Activated CD4-positive, alpha-beta T cell treated with anti-CD3 and anti-CD28 coated beads, Interleukin-2, amount 10 ng/mL, durations not matched to agents 7 days and 5 days (primary cell): ENCODE measurements around the gene SUN3. TPM values are rescaled to one million over a fixed set of nuclear protein-coding genes. Genes with fewer than 3 reads are reported as not detected.
"Not testable (repeated sequence)": the region's sequence is repeated elsewhere in the genome, so short reads cannot be mapped to it uniquely, and the experiment has no call there.

Source experiments
- CTCF ChIA-PET: fragments of 350-600 bp; sonication (Branson Sonifier 250); formaldehyde crosslinking; loops from one replicate; lab custom pipeline; 2021; ENCODE audit warnings: antibody characterized with exemption; lab: Charles Lee
- POLR2A ChIA-PET: fragments of 350-600 bp; sonication (Branson Sonifier 250); formaldehyde crosslinking; loops from one replicate; lab custom pipeline; 2021; ENCODE audit warnings: antibody characterized with exemption; lab: Charles Lee
- DNase-seq: peaks from one replicate; pipeline ENCODE4 v3.0.0-alpha.2; 2020
- H3K27ac Mint-ChIP-seq: one replicate; pipeline ENCODE4 v1.8.0; 2021; ENCODE audit warnings: mild to moderate bottlenecking, moderate library complexity, mixed read lengths
- H3K27me3 Mint-ChIP-seq: one replicate; pipeline ENCODE4 v1.8.0; 2021; ENCODE audit warnings: mixed read lengths
- H3K36me3 Mint-ChIP-seq: one replicate; pipeline ENCODE4 v1.8.0; 2021; ENCODE audit warnings: low read depth, mixed read lengths
- H3K4me1 Mint-ChIP-seq: one replicate; pipeline ENCODE4 v1.8.0; 2021; ENCODE audit warnings: mixed read lengths
- H3K4me3 Mint-ChIP-seq: one replicate; pipeline ENCODE4 v1.8.0; 2021; ENCODE audit warnings: mild to moderate bottlenecking, moderate library complexity, mixed read lengths
- H3K9me3 Mint-ChIP-seq: one replicate; pipeline ENCODE4 v1.8.0; 2021; ENCODE audit warnings: mixed read lengths
- total RNA-seq, 2 experiments: library from RNA; stranded (reverse); gene quantifications; one replicate each; pipeline ENCODE4 v1.2.3, GENCODE V29; 2021

Gene SUN3
- total RNA-seq, 2 experiments from 2014 or later: 0.64 TPM; not detected in 1

DNA sequence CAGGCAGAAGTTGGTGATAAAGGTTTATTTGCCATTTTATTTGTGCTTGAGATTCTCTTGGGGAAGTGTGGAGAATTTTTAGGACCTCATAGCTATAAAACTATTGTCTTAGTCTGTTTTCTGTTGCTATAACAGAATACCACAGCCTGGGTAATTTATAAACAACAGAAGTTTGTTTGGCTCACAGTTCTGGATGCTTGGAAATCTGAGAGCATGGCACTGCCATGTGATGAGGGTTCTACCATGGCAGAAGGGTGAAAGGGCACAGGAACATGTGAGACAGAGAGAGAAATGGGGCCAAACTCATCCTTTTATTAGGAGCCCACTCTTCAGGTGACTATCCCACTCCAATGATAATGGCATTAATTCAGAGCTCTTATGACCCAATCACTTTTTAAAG is 12.3 kb downstream of the SUN3 start:
- POLR2A ChIA-PET: no interaction called here
- H3K9me3 Mint-ChIP-seq: peaks cover 2% of the 10 kb centered on the region
- no peak overlapping the region for H3K27ac Mint-ChIP-seq
- CTCF ChIA-PET: interaction anchor here (1.7 kb wide), 1 partner anchor 29 kb away, joined by 3 read pairs; no protein-coding TSS in a partner anchor
- H3K4me1 Mint-ChIP-seq: no peaks in the 10 kb centered on the region
- peaks cover 25% of the 10 kb centered on the region for H3K27me3 Mint-ChIP-seq
- H3K4me3 Mint-ChIP-seq: no peak overlapping the region
- DNase-seq: no peak
- H3K36me3 Mint-ChIP-seq: no peaks in the 10 kb centered on the region

DNA sequence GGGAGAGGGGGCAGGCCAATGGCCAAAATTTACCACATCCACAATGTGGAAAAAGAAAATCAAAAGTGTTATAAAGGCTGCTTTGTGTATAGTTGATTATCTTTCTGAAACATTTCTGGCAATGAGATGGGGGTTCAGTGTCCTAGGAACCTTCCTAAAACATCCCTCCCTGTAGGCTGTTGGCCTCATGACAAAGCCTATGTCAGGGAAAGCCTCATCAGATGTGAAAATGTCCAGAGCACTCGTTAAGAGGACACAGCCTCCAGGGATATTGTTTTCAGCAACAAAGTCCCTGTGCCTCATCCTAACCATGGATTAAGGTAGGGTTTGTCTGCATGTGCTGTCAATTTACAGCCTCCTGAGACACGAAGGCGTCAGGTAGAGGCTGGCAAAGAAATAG is 17.0 kb downstream of the SUN3 start:
- POLR2A ChIA-PET: no interaction called here
- no peaks in the 10 kb centered on the region for H3K9me3 Mint-ChIP-seq
- no peak overlapping the region for H3K27ac Mint-ChIP-seq
- no peak for DNase-seq
- H3K27me3 Mint-ChIP-seq: no peaks in the 10 kb centered on the region
- no peak overlapping the region for H3K4me3 Mint-ChIP-seq
- CTCF ChIA-PET: no interaction called here
- H3K36me3 Mint-ChIP-seq: no peaks in the 10 kb centered on the region
- no peaks in the 10 kb centered on the region for H3K4me1 Mint-ChIP-seq

DNA sequence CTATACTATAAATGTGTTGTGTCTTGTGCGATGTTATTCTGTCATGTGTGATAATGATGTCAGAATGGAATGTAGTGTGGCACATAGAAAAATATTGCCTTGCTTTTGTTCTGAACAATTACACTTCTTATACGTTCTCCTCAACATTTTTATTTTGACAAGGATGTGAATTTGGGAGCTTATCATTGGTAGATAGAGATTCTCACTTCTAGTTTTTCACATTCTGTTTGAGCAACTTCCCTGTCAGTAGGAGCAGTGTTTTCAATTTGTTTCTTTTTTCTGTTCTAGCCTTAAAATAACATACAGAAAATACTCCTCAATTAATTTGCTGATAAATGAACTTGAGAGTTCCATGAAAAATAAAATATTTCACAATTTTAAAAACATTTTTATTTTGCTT is 17.6 kb downstream of the SUN3 start:
- Mint-ChIP-seq H3K36me3 (no peaks in the 10 kb centered on the region), H3K4me3 (no peak overlapping the region), H3K27ac (no peak overlapping the region), H3K9me3 (no peaks in the 10 kb centered on the region), H3K27me3 (no peaks in the 10 kb centered on the region), H3K4me1 (no peaks in the 10 kb centered on the region)
- ChIA-PET CTCF (no interaction called here), POLR2A (no interaction called here)
- no peak for DNase-seq

DNA sequence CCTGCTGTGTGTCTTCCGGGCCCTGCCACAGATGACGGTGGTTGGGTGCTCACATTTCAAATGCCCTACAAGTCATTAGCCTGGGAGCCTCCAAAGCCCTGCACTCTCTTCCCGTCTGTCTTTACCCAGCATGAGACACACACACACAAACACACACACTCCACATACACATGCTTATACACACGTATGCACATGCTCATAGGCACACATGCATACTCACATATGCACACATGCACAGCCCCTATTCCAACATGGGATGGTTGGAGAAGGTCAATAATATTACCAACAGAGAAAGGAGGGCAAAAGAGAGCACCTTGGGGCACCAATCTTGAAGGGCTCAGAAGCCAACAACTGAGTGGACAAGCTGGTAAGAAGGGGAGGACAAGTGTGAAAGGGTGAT is 19.0 kb downstream of the SUN3 start:
- H3K9me3 Mint-ChIP-seq: no peaks in the 10 kb centered on the region

DNA sequence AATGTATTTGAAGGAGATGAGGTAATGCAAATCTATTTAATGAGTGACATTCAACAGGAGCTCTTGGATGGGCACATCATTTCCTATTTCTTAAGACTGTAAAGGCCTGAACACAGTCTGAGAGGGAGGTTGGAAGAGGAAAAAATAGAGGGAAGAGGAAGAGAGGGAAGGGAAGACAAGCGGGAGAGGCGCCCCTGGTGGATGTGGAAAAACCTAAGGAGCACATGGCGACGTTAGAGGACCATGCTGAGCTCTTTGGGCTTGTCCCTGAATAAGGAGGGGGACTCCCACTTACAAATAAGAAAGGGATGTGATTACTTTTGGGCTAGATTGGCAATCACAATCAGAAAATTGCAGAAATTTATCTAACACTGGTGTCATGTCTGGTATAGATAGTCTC is 19.6 kb downstream of the SUN3 start:
- Mint-ChIP-seq H3K9me3 (no peaks in the 10 kb centered on the region), H3K27ac (no peak overlapping the region), H3K4me1 (no peaks in the 10 kb centered on the region), H3K4me3 (no peak overlapping the region), H3K36me3 (no peaks in the 10 kb centered on the region), H3K27me3 (no peaks in the 10 kb centered on the region)
- CTCF ChIA-PET: interaction anchor here (1.8 kb wide), 1 partner anchor 21 kb away, joined by 5 read pairs; no protein-coding TSS in a partner anchor
- POLR2A ChIA-PET: no interaction called here
- no peak for DNase-seq

More for the DNA sequence above, 19.0 kb downstream of the SUN3 start:
- ChIA-PET CTCF (interaction anchor here (1.8 kb wide), 1 partner anchor 22 kb away, joined by 5 read pairs; no protein-coding TSS in a partner anchor), POLR2A (no interaction called here)
- no peak overlapping the region for H3K4me3 Mint-ChIP-seq
- DNase-seq: no peak
- H3K27ac Mint-ChIP-seq: no peak overlapping the region
- H3K4me1 Mint-ChIP-seq: no peaks in the 10 kb centered on the region
- H3K36me3 Mint-ChIP-seq: no peaks in the 10 kb centered on the region
- no peaks in the 10 kb centered on the region for H3K27me3 Mint-ChIP-seq

DNA sequence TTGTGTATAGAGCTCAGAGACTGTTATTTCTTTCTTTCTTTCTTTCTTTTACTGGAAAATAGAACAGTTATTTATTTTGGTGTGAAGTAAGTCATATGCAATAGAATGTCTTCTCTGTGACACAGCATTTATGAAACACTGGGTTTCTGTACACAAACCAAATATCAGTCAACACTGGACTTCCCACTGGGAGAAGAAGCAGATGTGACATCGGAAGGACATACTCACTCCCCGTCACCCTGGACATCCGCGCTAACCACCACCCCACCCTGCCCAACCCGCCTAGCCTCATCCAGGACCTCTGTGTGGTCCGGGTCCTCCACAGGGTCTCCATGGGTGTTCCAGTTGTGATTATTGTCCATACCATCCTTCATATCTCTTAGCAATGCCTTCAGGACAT is 22.0 kb downstream of the SUN3 start:
- no peak overlapping the region for H3K4me3 Mint-ChIP-seq
- no peaks in the 10 kb centered on the region for H3K4me1 Mint-ChIP-seq
- peaks cover 8% of the 10 kb centered on the region for H3K27me3 Mint-ChIP-seq
- CTCF ChIA-PET: no interaction called here
- peaks cover 3% of the 10 kb centered on the region for H3K9me3 Mint-ChIP-seq
- POLR2A ChIA-PET: interaction anchor here (0.6 kb wide), 1 partner anchor 15 kb away, joined by 4 read pairs; no protein-coding TSS in a partner anchor
- DNase-seq: no peak
- H3K27ac Mint-ChIP-seq: no peak overlapping the region
- no peaks in the 10 kb centered on the region for H3K36me3 Mint-ChIP-seq

DNA sequence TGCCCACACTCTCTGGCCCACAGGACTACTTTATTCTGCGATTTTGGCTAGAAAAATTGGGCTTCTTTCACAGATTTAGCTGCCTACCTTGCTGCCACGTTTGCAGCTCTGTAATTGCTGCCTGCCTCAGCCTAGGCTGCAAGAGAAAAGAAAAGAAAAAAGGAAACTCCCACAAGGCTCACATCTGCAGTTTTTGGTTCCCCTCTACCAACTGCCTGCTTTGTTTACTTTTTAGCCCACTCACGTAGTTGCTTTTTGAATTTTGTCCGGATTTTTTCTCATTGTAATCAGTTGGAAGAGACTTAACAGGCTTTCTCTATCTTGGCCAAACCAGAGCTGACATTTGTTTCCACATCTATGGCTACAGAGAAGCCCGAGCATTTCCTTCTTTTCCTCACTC is 24.3 kb downstream of the SUN3 start:
- H3K27me3 Mint-ChIP-seq: peaks cover 8% of the 10 kb centered on the region
- H3K4me1 Mint-ChIP-seq: no peaks in the 10 kb centered on the region
- no peak overlapping the region for H3K27ac Mint-ChIP-seq
- no peak for DNase-seq
- H3K4me3 Mint-ChIP-seq: no peak overlapping the region
- CTCF ChIA-PET: interaction anchor here (1.4 kb wide), 1 partner anchor 84 kb away, joined by 3 read pairs; no protein-coding TSS in a partner anchor
- H3K9me3 Mint-ChIP-seq: peaks cover 3% of the 10 kb centered on the region
- no peaks in the 10 kb centered on the region for H3K36me3 Mint-ChIP-seq
- POLR2A ChIA-PET: no interaction called here

DNA sequence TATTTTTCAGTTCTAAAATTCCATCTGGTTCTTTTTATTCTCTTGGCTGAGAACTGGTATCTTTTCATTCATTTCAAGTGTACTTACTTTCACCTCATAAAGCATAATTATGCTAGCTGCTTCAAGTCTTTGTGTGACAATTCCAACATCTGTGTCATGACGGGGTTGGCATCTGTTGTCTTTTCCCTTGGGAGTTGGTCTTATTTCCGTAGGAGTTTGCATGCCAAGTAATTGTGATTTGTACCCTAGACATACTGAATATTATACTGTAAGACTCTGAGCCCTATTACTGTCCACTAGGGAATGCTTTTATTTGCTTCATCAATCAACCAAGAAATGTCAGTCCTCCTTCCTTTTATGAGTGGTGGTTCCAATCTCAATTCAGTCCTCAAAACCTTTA is 24.9 kb downstream of the SUN3 start:
- ChIA-PET POLR2A (no interaction called here), CTCF (interaction anchor here (0.8 to 1.4 kb wide), 2 partner anchors 35 to 84 kb away, joined by 3 read pairs; no protein-coding TSS in a partner anchor)
- H3K4me3 Mint-ChIP-seq: no peak overlapping the region
- no peak overlapping the region for H3K27ac Mint-ChIP-seq
- no peak for DNase-seq
- peaks cover 3% of the 10 kb centered on the region for H3K9me3 Mint-ChIP-seq
- H3K36me3 Mint-ChIP-seq: no peaks in the 10 kb centered on the region
- H3K4me1 Mint-ChIP-seq: no peaks in the 10 kb centered on the region
- H3K27me3 Mint-ChIP-seq: peaks cover 8% of the 10 kb centered on the region

DNA sequence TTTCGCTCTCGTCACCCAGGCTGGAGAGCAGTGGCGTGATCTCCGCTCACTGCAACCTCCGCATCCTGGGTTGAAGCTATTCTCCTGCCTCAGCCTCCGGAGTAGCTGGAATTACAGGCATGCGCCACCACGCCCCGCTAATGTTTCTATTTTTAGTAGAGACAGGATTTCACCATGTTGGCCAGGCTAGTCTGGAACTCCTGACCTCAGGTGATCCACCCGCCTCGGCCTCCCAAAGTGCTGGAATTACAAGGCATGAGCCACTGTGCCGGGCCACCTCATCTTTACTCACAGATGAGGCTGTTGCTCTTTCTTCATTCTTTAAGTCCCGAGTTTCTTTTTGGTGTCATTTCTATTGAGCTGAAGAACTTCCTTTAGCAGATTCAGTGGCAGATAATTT is 28.7 kb downstream of the SUN3 start:
- DNase-seq, H3K9me3 Mint-ChIP-seq, POLR2A ChIA-PET, CTCF ChIA-PET, H3K4me1 Mint-ChIP-seq, H3K4me3 Mint-ChIP-seq, H3K36me3 Mint-ChIP-seq, H3K27me3 Mint-ChIP-seq, H3K27ac Mint-ChIP-seq: not testable (repeated sequence)

DNA sequence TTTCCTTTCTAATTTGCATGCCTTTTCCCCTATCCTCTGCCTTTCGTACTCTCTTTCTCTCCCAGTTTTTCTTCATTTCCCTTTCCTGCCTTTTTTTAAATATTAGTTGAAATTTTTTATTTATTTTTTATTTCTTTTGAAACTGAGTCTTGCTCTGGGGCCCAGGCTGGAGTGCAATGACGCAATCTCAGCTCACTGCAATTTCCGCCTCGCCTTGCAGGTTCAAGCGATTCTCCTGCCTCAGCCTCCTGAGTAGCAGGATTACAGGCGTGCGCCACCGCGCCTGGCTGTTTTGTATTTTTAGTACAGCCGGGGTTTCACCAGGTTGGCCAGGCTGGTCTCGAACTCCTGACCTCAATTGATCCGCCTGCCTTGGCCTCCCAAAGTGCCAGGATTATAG is 29.5 kb downstream of the SUN3 start:
- POLR2A ChIA-PET: no interaction called here
- Mint-ChIP-seq H3K4me1 (no peaks in the 10 kb centered on the region), H3K4me3 (no peak overlapping the region), H3K27me3 (peaks cover 8% of the 10 kb centered on the region), H3K36me3 (no peaks in the 10 kb centered on the region), H3K27ac (no peak overlapping the region), H3K9me3 (peaks cover 5% of the 10 kb centered on the region)
- CTCF ChIA-PET: no interaction called here
- DNase-seq: no peak

DNA sequence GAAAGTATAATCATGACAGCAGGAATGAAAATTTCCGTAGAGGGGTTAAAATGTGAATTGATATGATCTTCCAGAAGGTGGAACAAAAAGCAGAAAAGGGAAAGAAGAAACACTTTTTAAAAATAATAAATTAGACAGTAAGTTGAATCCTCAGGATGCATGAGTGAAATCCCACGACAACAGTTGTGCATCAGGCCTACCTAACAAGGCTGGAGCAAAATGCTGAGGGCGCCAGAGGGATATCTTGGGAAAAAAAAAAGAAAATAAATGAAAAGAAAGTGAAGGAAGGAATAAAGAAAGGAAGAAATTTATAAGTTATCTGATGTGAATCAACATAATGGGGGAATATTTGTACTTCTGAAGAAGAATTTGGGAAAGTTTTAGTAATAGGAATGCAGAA is 36.5 kb downstream of the SUN3 start:
- CTCF ChIA-PET: interaction anchor here (0.7 to 2.7 kb wide), 17 partner anchors 10 to 169 kb away, joined by 3 to 20 read pairs (median 4); partner anchors contain the start of gene HUS1
- H3K36me3 Mint-ChIP-seq: no peaks in the 10 kb centered on the region
- no peak for DNase-seq

DNA sequence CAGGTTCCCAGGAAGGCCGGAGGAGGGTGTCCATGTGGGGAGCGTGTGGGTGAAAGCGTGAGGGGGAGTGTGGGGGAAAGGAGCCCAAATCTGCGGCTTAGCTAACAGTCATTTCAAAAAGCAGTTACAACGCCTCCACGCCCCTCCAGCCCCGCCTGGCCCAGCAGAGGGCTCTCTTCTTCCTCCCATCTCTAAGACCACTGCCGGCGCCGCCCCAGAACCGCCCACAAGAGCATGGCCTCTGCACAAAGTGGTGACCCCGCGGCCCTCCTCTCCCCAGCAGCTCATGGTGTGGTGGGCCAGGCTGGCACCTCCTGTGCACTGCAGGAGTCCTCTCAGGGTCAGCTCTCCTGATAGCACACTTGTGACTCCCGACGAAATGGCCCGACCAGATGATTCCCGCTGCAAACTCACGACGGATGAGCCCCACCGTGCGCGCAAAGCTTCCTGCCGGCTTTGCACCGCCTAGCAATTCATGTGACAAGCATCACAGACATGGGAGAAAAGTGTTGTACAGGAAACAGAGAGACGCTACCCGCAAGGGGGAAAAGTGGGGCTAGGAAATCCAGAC is 37.1 kb downstream of the SUN3 start:
- ChIA-PET POLR2A (interaction anchor here (0.7 to 1.0 kb wide), 2 partner anchors 15 to 96 kb away, joined by 3 to 4 read pairs; no protein-coding TSS in a partner anchor), CTCF (interaction anchor here (0.6 to 2.7 kb wide), 21 partner anchors 9 to 170 kb away, joined by 3 to 20 read pairs (median 4); partner anchors contain the start of genes HUS1 and PKD1L1)
- DNase-seq: peak; percentile 90
- H3K4me3 Mint-ChIP-seq: peak overlapping the region; percentile 75
- peaks cover 21% of the 10 kb centered on the region for H3K4me1 Mint-ChIP-seq
- peaks cover 2% of the 10 kb centered on the region for H3K9me3 Mint-ChIP-seq
- peak overlapping the region; percentile 89 for H3K27ac Mint-ChIP-seq
- no peaks in the 10 kb centered on the region for H3K27me3 Mint-ChIP-seq
- no peaks in the 10 kb centered on the region for H3K36me3 Mint-ChIP-seq

More for the DNA sequence above, 36.5 kb downstream of the SUN3 start:
- H3K27me3 Mint-ChIP-seq: no peaks in the 10 kb centered on the region
- H3K4me1 Mint-ChIP-seq: peaks cover 21% of the 10 kb centered on the region
- H3K4me3 Mint-ChIP-seq: peak overlapping the region; percentile 75
- POLR2A ChIA-PET: interaction anchor here (1.0 kb wide), 1 partner anchor 96 kb away, joined by 3 read pairs; no protein-coding TSS in a partner anchor
- peak overlapping the region; percentile 89 for H3K27ac Mint-ChIP-seq
- H3K9me3 Mint-ChIP-seq: peaks cover 2% of the 10 kb centered on the region

DNA sequence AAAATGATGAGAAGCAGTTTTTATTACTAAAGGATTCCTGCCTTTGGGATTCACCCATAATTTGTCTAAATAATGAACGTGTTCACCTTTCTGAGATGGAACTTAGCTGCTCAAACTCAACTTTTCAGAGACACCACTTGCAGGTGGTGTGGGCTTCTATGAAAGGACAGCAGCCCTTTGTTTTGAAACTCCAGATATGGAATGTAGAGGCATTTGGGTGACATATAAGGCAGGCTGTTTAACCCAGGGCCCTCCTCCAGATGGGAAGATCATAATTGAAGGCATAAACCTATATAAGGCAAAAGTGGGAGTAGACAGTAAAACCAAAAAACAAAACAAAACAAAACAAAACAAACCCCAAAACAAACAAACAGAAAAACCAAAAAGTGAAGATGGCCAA is 37.6 kb downstream of the SUN3 start:
- Mint-ChIP-seq H3K4me3 (peak overlapping the region; percentile 75), H3K27ac (peak overlapping the region; percentile 89), H3K9me3 (peaks cover 2% of the 10 kb centered on the region), H3K4me1 (peaks cover 21% of the 10 kb centered on the region), H3K27me3 (no peaks in the 10 kb centered on the region), H3K36me3 (no peaks in the 10 kb centered on the region)
- ChIA-PET CTCF (interaction anchor here (0.6 to 2.7 kb wide), 19 partner anchors 8 to 171 kb away, joined by 3 to 20 read pairs (median 4); partner anchors contain the start of genes HUS1 and PKD1L1), POLR2A (no interaction called here)
- no peak for DNase-seq
